Caco-2 (cell line): ENCODE data around the gene ZMAT5. TPM values are rescaled to one million over a fixed set of nuclear protein-coding genes. Genes with fewer than 3 reads are reported as not detected.

ENCODE experiments used
- BruUV-seq: library from RNA; stranded (reverse); fragments of 400-500 nt; replicated peaks from 2 replicates; lab custom pipeline; 2021; lab: Mats Ljungman, UMichigan
- CTCF ChIA-PET: fragments of 300-600 bp; sonication (Branson Sonifier 250); formaldehyde crosslinking; loops from one replicate; lab custom pipeline; 2022; ENCODE audit warnings: antibody characterized with exemption; lab: Charles Lee
- POLR2A ChIA-PET: fragments of 300-600 bp; sonication (Branson Sonifier 250); formaldehyde crosslinking; loops from one replicate; lab custom pipeline; 2022; ENCODE audit warnings: antibody characterized with exemption; lab: Charles Lee
- DNase-seq, 2 experiments: peaks; one replicate each; pipeline versions ENCODE4 v3.0.0 to v3.0.0-alpha.2; 2020 to 2022
- H3K27me3 ChIP-seq: replicated peaks from 2 replicates; pipeline ENCODE4 v1.6.0; 2011; ENCODE audit warnings: low read length; ENCODE audit not compliant: control insufficient read depth, insufficient read depth
- H3K36me3 ChIP-seq: 2 replicates; pipeline ENCODE4 v1.5.1; 2011; ENCODE audit warnings: low read length; ENCODE audit not compliant: control insufficient read depth, insufficient read depth
- H3K4me1 ChIP-seq: fragments of 250-450 bp; sonication (Bioruptor Pico); 2 replicates; pipeline ENCODE4 v1.5.1; 2020; ENCODE audit warnings: mild to moderate bottlenecking
- H3K4me3 ChIP-seq: 2 replicates; pipeline ENCODE4 v1.5.1; 2011; ENCODE audit warnings: low read depth, mild to moderate bottlenecking, control low read depth, low read length
- H3K9me3 ChIP-seq: fragments of 250-450 bp; sonication (Bioruptor Pico); 2 replicates; pipeline ENCODE4 v1.5.1; 2020; ENCODE audit warnings: mild to moderate bottlenecking, moderate library complexity
- H3K27ac Mint-ChIP-seq: one replicate; pipeline ENCODE4 v1.8.0; 2022; ENCODE audit warnings: mixed read lengths; ENCODE audit not compliant: unreplicated experiment
- H3K27me3 Mint-ChIP-seq: one replicate; pipeline ENCODE4 v1.8.0; 2022; ENCODE audit warnings: mixed read lengths; ENCODE audit not compliant: insufficient read depth, unreplicated experiment
- H3K36me3 Mint-ChIP-seq: one replicate; pipeline ENCODE4 v1.8.0; 2022; ENCODE audit warnings: mild to moderate bottlenecking, mixed read lengths; ENCODE audit not compliant: insufficient read depth, unreplicated experiment
- H3K4me1 Mint-ChIP-seq: one replicate; pipeline ENCODE4 v1.8.0; 2022; ENCODE audit warnings: low read depth, mixed read lengths; ENCODE audit not compliant: unreplicated experiment
- H3K4me3 Mint-ChIP-seq: one replicate; pipeline ENCODE4 v1.8.0; 2022; ENCODE audit warnings: mild to moderate bottlenecking, moderate library complexity, mixed read lengths; ENCODE audit not compliant: unreplicated experiment
- H3K9me3 Mint-ChIP-seq: one replicate; pipeline ENCODE4 v1.8.0; 2022; ENCODE audit warnings: mixed read lengths; ENCODE audit not compliant: unreplicated experiment
- intact Hi-C: fragments of 100-400 bp; cut with micrococcal nuclease; formaldehyde crosslinking; loops from one replicate; pipeline ENCODE4 v1.10.0; 2022; ENCODE audit not compliant: unreplicated experiment
- total RNA-seq: library from RNA; stranded (reverse); gene quantifications from 2 replicates; pipeline ENCODE4 v1.2.3, GENCODE V29; 2022
- TF ChIP-seq, protein P1 (sequence below), 2 experiments: fragments of 200-600 bp in 1 of 2; IDR thresholded peaks; 1 replicate in 1 of 2; 2 replicates in 1 of 2; pipeline versions ENCODE4 v1.5.1 to v1.8.0; 2011 to 2022; ENCODE audit warnings: antibody characterized with exemption in 1 of 2, control low read depth in 1 of 2, inconsistent platforms in 1 of 2, low read depth in 1 of 2, low read length in 1 of 2, mild to moderate bottlenecking in 1 of 2, moderate library complexity in 1 of 2; ENCODE audit not compliant: insufficient read depth in 1 of 2, severe bottlenecking in 1 of 2, unreplicated experiment in 1 of 2

Gene ZMAT5
- total RNA-seq, 1 experiment from 2014 or later: 19.7 TPM

DNA sequence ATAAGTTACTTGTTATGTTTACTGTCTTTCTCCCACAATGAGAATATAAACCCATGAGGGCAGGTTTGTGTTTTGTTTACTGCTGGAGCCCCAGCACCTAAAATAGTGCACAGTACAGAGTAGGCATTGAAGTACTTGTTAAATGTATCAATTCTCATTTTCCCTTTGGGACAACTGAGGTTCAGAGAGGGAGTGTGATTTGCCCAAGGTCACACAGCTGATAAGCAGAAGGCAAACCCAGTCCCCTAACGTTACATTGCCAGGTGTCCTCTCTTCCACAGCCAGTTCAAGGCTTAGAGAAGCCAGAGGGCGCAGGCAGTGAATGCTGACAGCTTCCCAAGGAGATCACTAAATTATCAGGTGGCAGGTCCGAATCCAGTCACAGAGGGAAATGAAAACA lies 16.8 kb downstream of the ZMAT5 start:
- H3K27ac Mint-ChIP-seq: no peak overlapping the region
- H3K9me3 ChIP-seq: no peaks in the 10 kb centered on the region
- H3K4me3 Mint-ChIP-seq: no peak overlapping the region
- POLR2A ChIA-PET: no interaction called here
- no peaks in the 10 kb centered on the region for H3K27me3 Mint-ChIP-seq
- H3K4me1 Mint-ChIP-seq: peaks cover 13% of the 10 kb centered on the region
- H3K4me1 ChIP-seq: peaks cover 16% of the 10 kb centered on the region; the same call in 1 of the 2 replicates
- H3K9me3 Mint-ChIP-seq: no peaks in the 10 kb centered on the region
- H3K27me3 ChIP-seq: no peaks in the 10 kb centered on the region
- DNase-seq: no peak
- TF ChIP-seq, protein P1, sequence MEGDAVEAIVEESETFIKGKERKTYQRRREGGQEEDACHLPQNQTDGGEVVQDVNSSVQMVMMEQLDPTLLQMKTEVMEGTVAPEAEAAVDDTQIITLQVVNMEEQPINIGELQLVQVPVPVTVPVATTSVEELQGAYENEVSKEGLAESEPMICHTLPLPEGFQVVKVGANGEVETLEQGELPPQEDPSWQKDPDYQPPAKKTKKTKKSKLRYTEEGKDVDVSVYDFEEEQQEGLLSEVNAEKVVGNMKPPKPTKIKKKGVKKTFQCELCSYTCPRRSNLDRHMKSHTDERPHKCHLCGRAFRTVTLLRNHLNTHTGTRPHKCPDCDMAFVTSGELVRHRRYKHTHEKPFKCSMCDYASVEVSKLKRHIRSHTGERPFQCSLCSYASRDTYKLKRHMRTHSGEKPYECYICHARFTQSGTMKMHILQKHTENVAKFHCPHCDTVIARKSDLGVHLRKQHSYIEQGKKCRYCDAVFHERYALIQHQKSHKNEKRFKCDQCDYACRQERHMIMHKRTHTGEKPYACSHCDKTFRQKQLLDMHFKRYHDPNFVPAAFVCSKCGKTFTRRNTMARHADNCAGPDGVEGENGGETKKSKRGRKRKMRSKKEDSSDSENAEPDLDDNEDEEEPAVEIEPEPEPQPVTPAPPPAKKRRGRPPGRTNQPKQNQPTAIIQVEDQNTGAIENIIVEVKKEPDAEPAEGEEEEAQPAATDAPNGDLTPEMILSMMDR (IDR thresholded peaks at IDR 0.05; ENCODE audit: insufficient read depth in 1 of 2, low read depth in 1 of 2, low read length in 1 of 2, severe bottlenecking in 1 of 2, unreplicated experiment in 1 of 2): no peak
- no peaks in the 10 kb centered on the region for H3K36me3 ChIP-seq
- intact Hi-C loops: no loop called here
- H3K4me3 ChIP-seq: no peak overlapping the region
- CTCF ChIA-PET: interaction anchor here (0.6 kb wide), 1 partner anchor 12 kb away, joined by 3 read pairs; no protein-coding TSS in a partner anchor
- no TSS peak for BruUV-seq
- H3K36me3 Mint-ChIP-seq: no peaks in the 10 kb centered on the region

DNA sequence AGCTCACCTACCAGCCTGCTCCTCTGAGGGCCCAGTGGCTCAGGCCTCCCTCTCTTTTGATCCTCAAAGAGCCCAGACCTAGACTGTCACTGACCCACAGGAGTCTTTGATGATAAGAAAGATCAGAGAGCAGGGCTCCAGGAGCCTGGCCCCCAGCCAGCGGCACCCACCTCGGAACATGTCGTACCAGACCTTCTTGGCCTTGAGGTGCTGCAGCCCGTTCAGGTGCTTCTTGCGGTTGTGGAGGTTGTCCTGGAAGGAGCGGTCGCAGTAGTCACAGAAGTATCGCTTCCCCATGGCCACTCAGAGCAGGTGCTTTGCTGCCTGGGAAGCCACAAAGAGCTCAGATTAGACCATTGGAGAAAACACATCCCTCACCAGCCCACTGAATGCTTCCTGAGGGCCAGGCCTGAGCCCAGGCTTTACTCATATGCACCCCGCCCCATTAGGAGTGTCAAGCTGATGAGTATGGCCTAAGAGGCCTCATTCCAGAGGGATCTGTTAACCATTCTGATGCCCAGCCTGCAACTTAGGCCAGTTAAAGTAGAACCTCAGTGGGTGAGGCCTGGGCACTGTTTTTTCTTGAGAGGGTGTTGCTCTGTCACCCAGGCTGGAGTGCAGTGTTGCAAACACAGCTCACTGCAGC lies 18.4 kb downstream of the ZMAT5 start:
- peak overlapping the region; percentile 6 for H3K4me3 Mint-ChIP-seq
- ChIA-PET POLR2A (interaction anchor here (0.7 kb wide), 1 partner anchor 19 kb away, joined by 4 read pairs; the partner anchor contains the start of genes UQCR10 and ZMAT5), CTCF (interaction anchor here (0.6 to 1.4 kb wide), 3 partner anchors 257 to 637 kb away, joined by 3 to 6 read pairs (median 4); no protein-coding TSS in a partner anchor)
- H3K4me1 Mint-ChIP-seq: peaks cover 13% of the 10 kb centered on the region
- Histone ChIP-seq H3K27me3 (no peaks in the 10 kb centered on the region), H3K4me1 (peaks cover 16% of the 10 kb centered on the region; the same call in 1 of the 2 replicates), H3K9me3 (no peaks in the 10 kb centered on the region), H3K36me3 (no peaks in the 10 kb centered on the region), H3K4me3 (no peak overlapping the region)
- H3K27me3 Mint-ChIP-seq: no peaks in the 10 kb centered on the region
- BruUV-seq: no TSS peak
- peak; percentile 23 to 56 for DNase-seq
- intact Hi-C loops: no loop called here
- peak overlapping the region; percentile 24 for H3K27ac Mint-ChIP-seq
- no peaks in the 10 kb centered on the region for H3K9me3 Mint-ChIP-seq
- TF ChIP-seq, protein P1 (IDR thresholded peaks at IDR 0.05; ENCODE audit: insufficient read depth in 1 of 2, low read depth in 1 of 2, low read length in 1 of 2, severe bottlenecking in 1 of 2, unreplicated experiment in 1 of 2): no peak
- H3K36me3 Mint-ChIP-seq: no peaks in the 10 kb centered on the region

DNA sequence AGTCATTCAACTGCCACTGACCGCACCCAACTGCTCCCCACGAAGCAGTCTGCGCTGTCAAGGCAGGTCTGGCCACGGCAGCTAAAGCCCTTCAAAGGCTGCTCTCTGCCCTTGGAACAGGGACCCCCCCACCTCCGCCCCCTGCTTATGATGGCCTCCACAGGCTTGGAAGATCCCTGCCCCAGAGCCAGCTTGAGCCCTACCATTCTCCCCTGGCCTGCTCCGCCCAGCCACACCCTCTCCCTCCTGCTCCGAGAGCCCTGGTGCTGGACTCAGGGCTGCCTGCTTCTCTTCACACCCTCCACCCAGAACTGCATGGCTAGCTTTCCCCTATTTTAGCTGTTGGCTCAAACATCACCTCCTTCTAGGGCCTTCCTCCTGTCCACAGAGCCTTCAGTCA lies 19.0 kb downstream of the ZMAT5 start:
- Mint-ChIP-seq H3K4me1 (peaks cover 13% of the 10 kb centered on the region), H3K9me3 (no peaks in the 10 kb centered on the region), H3K4me3 (peak overlapping the region; percentile 6), H3K36me3 (no peaks in the 10 kb centered on the region), H3K27ac (peak overlapping the region; percentile 24), H3K27me3 (no peaks in the 10 kb centered on the region)
- Histone ChIP-seq H3K4me3 (no peak overlapping the region), H3K36me3 (no peaks in the 10 kb centered on the region), H3K27me3 (no peaks in the 10 kb centered on the region), H3K4me1 (peaks cover 16% of the 10 kb centered on the region; the same call in 1 of the 2 replicates), H3K9me3 (no peaks in the 10 kb centered on the region)
- CTCF ChIA-PET: interaction anchor here (1.4 kb wide), 1 partner anchor 257 kb away, joined by 6 read pairs; no protein-coding TSS in a partner anchor
- no TSS peak for BruUV-seq
- no peak for DNase-seq
- intact Hi-C loops: no loop called here
- TF ChIP-seq, protein P1 (IDR thresholded peaks at IDR 0.05; ENCODE audit: insufficient read depth in 1 of 2, low read depth in 1 of 2, low read length in 1 of 2, severe bottlenecking in 1 of 2, unreplicated experiment in 1 of 2): no peak
- POLR2A ChIA-PET: interaction anchor here (0.7 kb wide), 1 partner anchor 19 kb away, joined by 4 read pairs; the partner anchor contains the start of genes UQCR10 and ZMAT5
